K562 (cell line): Measurements from ENCODE around the gene PHYKPL. TPM values are rescaled to one million over a fixed set of nuclear protein-coding genes. Genes with fewer than 3 reads are reported as not detected.

Source experiments
- ATAC-seq: fragments of 200-7000 bp; cut with Tn5 transposase; 3 replicates; pipeline ENCODE4 v1.9.1; 2020; ENCODE audit warnings: moderate library complexity
- BruUV-seq: library from RNA; stranded (reverse); fragments of 400-500 nt; replicated peaks from 2 replicates; lab custom pipeline; 2021; lab: Mats Ljungman, UMichigan
- CTCF ChIA-PET: fragments of 300-600 bp; formaldehyde crosslinking; extraction: SDS; loops from one replicate; lab custom pipeline; 2021; ENCODE audit warnings: low intra/inter-chr PET ratio; lab: Yijun Ruan, JAX
- POLR2A ChIA-PET: fragments of 300-600, 350-650 bp; sonication (Branson Sonifier 250); formaldehyde crosslinking; extraction: SDS; loops from one replicate; lab custom pipeline; 2021; ENCODE audit warnings: antibody characterized with exemption, inconsistent platforms; lab: Yijun Ruan, JAX
- DNase-seq, 4 experiments: peaks; one replicate each; pipeline versions ENCODE4 v3.0.0 to v3.0.0-alpha.2; 2011 to 2018; ENCODE audit warnings: low spot score in 3 of 4, mixed read lengths in 3 of 4; ENCODE audit errors: extremely low read depth in 1 of 4
- FAIRE-seq: peaks from 2 replicates; lab custom pipeline; 2011; peaks lifted over from hg19 to GRCh38; lab: Jason Lieb, UNC
- H2AFZ ChIP-seq: 2 replicates; pipeline ENCODE4 v1.6.0; 2011; ENCODE audit warnings: low read depth, low read length, control low read depth, inconsistent platforms
- H3K27ac ChIP-seq: fragments of 200-600 bp; 3 replicates; pipeline ENCODE4 v1.8.0; 2011; ENCODE audit warnings: low read depth, mild to moderate bottlenecking, control low read depth, inconsistent platforms, low read length, moderate library complexity, mixed read lengths; ENCODE audit errors: extremely low read depth
- H3K27me3 ChIP-seq, 2 experiments: fragments of 300-600 bp in 1 of 2; 2 replicates in 1 of 2; 3 replicates in 1 of 2; pipeline versions ENCODE4 v1.6.0 to v1.8.0; 2011; ENCODE audit warnings: inconsistent platforms in 2 of 2, low read length in 2 of 2, mild to moderate bottlenecking in 1 of 2, mixed read lengths in 1 of 2, moderate library complexity in 1 of 2; ENCODE audit not compliant: control insufficient read depth in 2 of 2, insufficient read depth in 2 of 2
- H3K36me3 ChIP-seq: fragments of 300-600 bp; 3 replicates; pipeline ENCODE4 v1.8.0; 2011; ENCODE audit warnings: mild to moderate bottlenecking, low read length, inconsistent platforms; ENCODE audit not compliant: control insufficient read depth, insufficient read depth
- H3K4me1 ChIP-seq, 2 experiments: fragments of 200-600 bp in 1 of 2; replicated peaks in 1 of 2; 2 replicates in 1 of 2; 3 replicates in 1 of 2; pipeline versions ENCODE4 v1.5.1 to v1.8.0; 2011; ENCODE audit warnings: inconsistent platforms in 2 of 2, low read length in 2 of 2, mild to moderate bottlenecking in 1 of 2, mixed read lengths in 1 of 2, moderate library complexity in 1 of 2; ENCODE audit not compliant: control insufficient read depth in 2 of 2, insufficient read depth in 2 of 2
- H3K4me2 ChIP-seq: 2 replicates; pipeline ENCODE4 v1.6.1; 2011; ENCODE audit warnings: low read length, control low read depth, inconsistent platforms, mixed read lengths; ENCODE audit not compliant: insufficient read depth
- H3K4me3 ChIP-seq: fragments of 200-600 bp; sonication (generic), shearing (Covaris generic); 2 replicates; pipeline ENCODE4 v1.5.1; 2016; ENCODE audit warnings: control low read depth, inconsistent platforms
- H3K79me2 ChIP-seq: fragments of 200-600 bp; 3 replicates; pipeline ENCODE4 v1.8.0; 2011; ENCODE audit warnings: low read length, inconsistent platforms; ENCODE audit not compliant: control insufficient read depth, insufficient read depth
- H3K9ac ChIP-seq, 2 experiments: 2 replicates each; pipeline versions ENCODE4 v1.6.0 to v1.6.1; 2011; ENCODE audit warnings: low read depth in 2 of 2, low read length in 2 of 2, control low read depth in 1 of 2, inconsistent platforms in 1 of 2, mild to moderate bottlenecking in 1 of 2, mixed read lengths in 1 of 2; ENCODE audit not compliant: insufficient read depth in 1 of 2
- H3K9me1 ChIP-seq: one replicate; pipeline ENCODE4 v1.6.0; 2011; ENCODE audit warnings: inconsistent platforms, mild to moderate bottlenecking, low read length, moderate library complexity; ENCODE audit not compliant: control insufficient read depth, insufficient read depth
- H3K9me3 ChIP-seq: replicated peaks from 2 replicates; pipeline ENCODE4 v1.5.1; 2011; ENCODE audit warnings: low read depth, low read length, inconsistent platforms; ENCODE audit not compliant: control insufficient read depth, insufficient read depth
- H4K20me1 ChIP-seq: replicated peaks from 2 replicates; pipeline ENCODE4 v1.6.1; 2011; ENCODE audit warnings: low read length, inconsistent platforms, mixed read lengths; ENCODE audit not compliant: control insufficient read depth, insufficient read depth
- PKNOX1 ChIP-seq: fragments of 450-650 bp; IDR thresholded peaks from 2 replicates; pipeline ENCODE4 v1.6.1; 2016
- PML ChIP-seq: IDR thresholded peaks from 2 replicates; pipeline ENCODE4 v1.6.1; 2012; ENCODE audit warnings: low read length, inconsistent platforms
- SIN3A ChIP-seq, 2 experiments: fragments of 150-350 bp in 1 of 2; IDR thresholded peaks; 2 replicates each; pipeline ENCODE4 v1.6.1; 2011 to 2016; ENCODE audit warnings: borderline replicate concordance in 2 of 2, low read depth in 2 of 2, low read length in 2 of 2, mild to moderate bottlenecking in 2 of 2, moderate library complexity in 2 of 2; ENCODE audit not compliant: control insufficient read depth in 1 of 2
- ZC3H11A ChIP-seq: IDR thresholded peaks from 2 replicates; pipeline ENCODE4 v1.6.1; 2012; ENCODE audit warnings: low read depth, low read length, improper control_type of control experiment
- WGBS: fragments of 100-300 bp; shearing (Covaris generic); methylation state at CpG from one replicate; pipeline ENCODE4 v1.1.6; 2016; ENCODE audit warnings: low coverage, mixed read lengths; ENCODE audit not compliant: insufficient coverage; ENCODE audit errors: missing lambda C conversion rate; 5-methylcytosine and 5-hydroxymethylcytosine counted together
- in situ Hi-C: fragments of 300-500 bp; cut with MboI; formaldehyde crosslinking; loops from 4 replicates; pipeline ENCODE4 v1.15.0; 2018; ENCODE audit warnings: inconsistent platforms, mixed read lengths
- intact Hi-C: fragments of 100-400 bp; cut with micrococcal nuclease; formaldehyde crosslinking; loops from 2 replicates; pipeline ENCODE4 v1.14.2; 2022
- polyA plus RNA-seq, 8 experiments: library from polyadenylated mRNA; depleted of rRNA in 4 of 8; stranded (reverse) in 5 of 8; unstranded in 3 of 8; fragments of >200 nt; fragmentation: Nextera tagmentation in 2 of 8; fragmentation: Illumina TruSeq in 1 of 8; extraction: Ambion mirVana in 2 of 8; extraction: Trizol in 1 of 8; gene quantifications; 2 replicates each; pipeline versions ENCODE4 v1.2.1 to v1.2.3, GENCODE V29; 2011 to 2014; ENCODE audit warnings: inconsistent platforms in 1 of 8, missing spikeins in 1 of 8
- total RNA-seq, 7 experiments: library from RNA; depleted of rRNA in 6 of 7; stranded (reverse); fragments of >200 nt in 6 of 7; fragmentation: Illumina TruSeq in 2 of 7; extraction: Trizol in 2 of 7; gene quantifications; 2 replicates each; pipeline versions ENCODE4 v1.2.1 to v1.2.3, GENCODE V29; 2011 to 2021; ENCODE audit warnings: low replicate concordance in 1 of 7

Gene PHYKPL
- total and polyA plus RNA-seq, 9 of the 15 experiments (the other 6 are each of a cell fraction or from before 2014, with no cell fraction given): 4.7 to 34.7 (median 18.6) TPM

- Histone ChIP-seq H3K9me1 (no peaks in the 10 kb centered on the region), H3K27ac (no peak overlapping the region), H3K4me1 (peaks cover 0 to 14% of the 10 kb centered on the region in 2 experiments; a peak in 3 of 5 replicates), H3K79me2 (peaks cover 12% of the 10 kb centered on the region), H3K4me3 (no peak overlapping the region), H3K9me3 (no peaks in the 10 kb centered on the region), H3K9ac (no peak overlapping the region), H4K20me1 (peaks cover 43% of the 10 kb centered on the region), H3K4me2 (no peak overlapping the region), H2AFZ (no peak overlapping the region), H3K36me3 (peaks cover 92% of the 10 kb centered on the region), H3K27me3 (no peaks in the 10 kb centered on the region)
- ChIA-PET POLR2A (interaction anchor here (0.6 to 12.7 kb wide), 17 partner anchors 9 to 941 kb away, joined by 3 to 162 read pairs (median 4); partner anchors contain the start of genes HNRNPAB, NHP2 and PHYKPL), CTCF (no interaction called here)
- 63% methylated on average over 8 of the region's 8 CpGs for WGBS
- TF ChIP-seq PML: no peak
- TF ChIP-seq SIN3A (IDR thresholded peaks at IDR 0.05; ENCODE audit: borderline replicate concordance in 2 of 2, control insufficient read depth in 1 of 2, low read depth in 2 of 2, low read length in 2 of 2): 0 out of 4 replicates have a peak, but pooled peaks of 1 of the 2 experiments have one; percentile 15
- peak; percentile 84 for TF ChIP-seq PKNOX1
- TF ChIP-seq ZC3H11A: no peak
- no peak for FAIRE-seq
- in situ Hi-C loops: no loop called here
- BruUV-seq: no TSS peak
- intact Hi-C loops: no loop called here
- no peak for ATAC-seq
- DNase-seq: no peak
Measured at GRCh38 chr5:178213748-178214151, 18.9 kb downstream of the PHYKPL start.
